Activated CD4-positive, alpha-beta T cell treated with anti-CD3 and anti-CD28 coated beads for 48 hours (primary cell): ENCODE data around the gene ITLN2.
"Not testable (repeated sequence)": the region's sequence is repeated elsewhere in the genome, so short reads cannot be mapped to it uniquely, and the experiment has no call there.

Experiments
- DNase-seq: peaks from one replicate; pipeline ENCODE4 v3.0.0-alpha.2; 2020

Gene ITLN2

DNA sequence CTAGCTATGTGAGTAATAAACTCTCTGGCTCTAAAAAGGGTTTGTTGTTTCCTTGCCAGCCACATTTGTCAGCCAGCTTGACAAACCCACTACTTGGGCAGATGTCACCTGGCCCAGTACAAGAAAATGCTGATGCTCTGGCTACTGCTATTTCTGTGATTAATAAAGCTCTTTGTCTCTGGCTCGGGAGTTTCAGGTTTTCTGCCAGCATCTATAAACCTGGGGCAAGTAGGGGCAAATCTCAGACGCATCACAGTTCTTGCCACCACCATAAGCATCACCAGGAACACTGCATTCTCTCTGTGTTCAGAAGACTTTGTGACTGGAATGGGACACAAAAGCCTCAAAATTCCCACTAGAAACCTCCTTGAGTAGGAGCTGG lies 2.5 kb downstream of the ITLN2 start:
- DNase-seq, result no peak

DNA sequence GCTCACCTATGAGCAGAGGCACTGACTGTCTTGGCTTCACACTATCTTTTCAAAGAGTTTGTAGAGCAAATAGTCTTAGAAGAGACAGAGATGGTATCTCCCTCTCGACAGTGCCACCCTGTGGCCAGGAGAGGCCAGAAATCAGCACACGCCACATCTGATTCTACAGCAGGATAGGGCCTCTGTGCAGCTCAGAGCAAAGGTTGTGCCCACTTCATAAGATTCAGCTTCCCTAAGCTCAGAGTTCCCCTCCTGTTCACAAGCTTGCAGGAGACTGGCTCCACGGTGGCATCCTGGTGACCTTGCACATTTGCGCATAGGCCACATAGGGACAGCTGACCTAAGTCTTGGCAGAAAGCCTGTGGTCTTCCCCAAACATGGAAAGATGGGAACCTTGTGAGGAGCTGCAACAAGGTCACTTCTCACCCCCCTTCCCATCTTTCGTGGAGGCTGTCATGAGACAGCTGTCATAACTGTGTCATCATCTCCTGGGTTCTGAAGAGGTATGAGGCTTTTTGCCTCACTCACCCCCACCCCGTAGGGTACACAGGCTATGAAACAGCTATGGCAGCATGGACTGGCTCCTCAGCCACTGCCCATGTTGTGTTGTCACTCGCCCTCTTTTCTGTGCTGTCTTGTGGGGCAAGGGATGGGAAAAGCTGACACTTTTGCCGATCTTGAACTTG lies 3.0 kb downstream of the ITLN2 start:
- peak; percentile 82 for DNase-seq

DNA sequence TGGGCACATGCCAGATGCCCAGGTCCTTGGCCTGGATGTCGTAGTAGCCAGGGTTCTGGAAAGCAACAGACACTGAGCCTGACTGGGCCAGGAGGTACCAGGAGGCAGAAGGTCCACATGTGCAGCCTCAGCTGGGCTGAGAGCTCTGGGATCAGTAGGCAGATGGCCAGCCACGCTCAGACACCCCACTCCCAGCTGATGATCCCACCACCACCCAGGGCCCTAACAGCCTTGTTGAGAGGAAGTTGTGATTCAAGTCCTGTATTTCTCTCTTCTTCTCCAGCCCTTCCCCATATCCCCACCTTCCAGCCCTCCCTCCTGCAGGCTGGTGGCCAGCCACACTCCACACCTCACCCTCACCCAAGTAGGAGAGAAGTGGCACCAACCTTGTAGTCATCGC lies 4.0 kb downstream of the ITLN2 start:
- no peak for DNase-seq

DNA sequence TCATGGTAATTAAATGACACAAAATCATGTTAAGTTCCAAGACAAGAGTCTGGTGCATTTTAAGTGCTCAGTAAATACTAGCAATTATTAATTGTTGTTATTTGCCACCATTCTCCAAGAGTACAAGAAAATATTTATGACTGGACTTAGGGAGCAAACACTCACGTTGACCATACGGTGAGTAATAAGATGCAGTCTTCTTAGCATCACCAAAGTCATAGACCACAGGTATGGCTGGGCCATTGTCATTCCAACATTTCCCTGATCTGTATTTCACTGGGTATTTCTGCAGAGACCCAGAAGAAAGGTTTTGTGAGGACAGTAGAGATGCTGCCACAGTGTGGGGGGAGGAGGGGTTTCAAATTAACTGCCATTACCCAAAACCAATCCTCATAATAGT lies 4.7 kb downstream of the ITLN2 start:
- DNase-seq, result no peak

DNA sequence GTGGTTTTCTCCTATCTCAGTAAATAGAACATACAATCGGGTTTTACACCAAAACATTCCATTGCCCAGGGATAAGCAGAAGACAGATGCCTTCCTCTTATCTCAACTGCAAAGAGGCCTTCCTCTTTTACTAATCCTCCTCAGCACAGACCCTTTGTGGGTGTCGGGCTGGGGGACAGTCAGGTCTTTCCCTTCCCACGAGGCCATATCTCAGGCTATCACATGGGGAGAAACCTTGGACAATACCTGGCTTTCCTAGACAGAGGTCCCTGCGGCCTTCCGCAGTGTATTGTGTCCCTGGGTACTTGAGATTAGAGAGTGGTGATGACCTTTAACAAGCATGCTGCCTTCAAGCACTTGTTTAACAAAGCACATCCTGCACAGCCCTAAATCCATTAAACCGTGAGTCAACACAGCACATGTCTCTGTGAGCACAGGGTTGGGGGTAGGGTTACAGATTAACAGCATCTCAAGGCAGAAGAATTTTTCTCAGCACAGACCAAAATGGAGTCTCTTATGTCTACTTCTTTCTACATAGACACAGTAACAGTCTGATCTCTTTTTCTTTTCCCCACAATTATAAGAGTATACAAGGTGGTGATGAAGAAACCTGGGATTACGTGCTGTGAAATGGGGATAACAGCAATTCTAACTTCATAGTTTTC lies 5.3 kb downstream of the ITLN2 start:
- DNase-seq, result not testable (repeated sequence)

DNA sequence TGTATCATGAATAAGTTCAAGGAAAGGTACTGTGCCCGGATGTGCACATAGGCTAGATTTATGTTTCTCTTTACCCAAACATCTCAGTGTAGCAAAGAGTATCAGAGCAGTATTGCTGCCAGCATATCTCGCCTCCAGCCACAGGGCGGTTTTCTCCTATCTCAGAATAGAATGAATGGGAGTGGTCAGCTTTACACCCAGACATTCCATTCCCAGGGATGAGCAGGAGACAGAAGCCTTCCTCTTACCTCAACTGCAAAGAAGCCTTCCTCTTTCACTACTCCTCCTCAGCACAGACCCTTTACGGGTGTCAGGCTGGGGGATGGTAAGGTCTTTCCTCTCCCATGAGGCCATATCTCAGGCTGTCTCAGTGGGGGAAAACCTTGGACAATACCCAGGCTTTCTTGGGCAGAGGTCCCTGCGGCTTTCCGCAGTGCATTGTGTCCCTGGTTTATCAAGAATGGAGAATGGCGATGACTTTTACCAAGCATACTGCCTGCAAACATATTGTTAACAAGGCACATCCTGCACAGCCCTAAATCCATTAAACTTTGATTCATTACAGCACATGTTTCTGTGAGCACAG lies 7.3 kb downstream of the ITLN2 start:
- not testable (repeated sequence) for DNase-seq

DNA sequence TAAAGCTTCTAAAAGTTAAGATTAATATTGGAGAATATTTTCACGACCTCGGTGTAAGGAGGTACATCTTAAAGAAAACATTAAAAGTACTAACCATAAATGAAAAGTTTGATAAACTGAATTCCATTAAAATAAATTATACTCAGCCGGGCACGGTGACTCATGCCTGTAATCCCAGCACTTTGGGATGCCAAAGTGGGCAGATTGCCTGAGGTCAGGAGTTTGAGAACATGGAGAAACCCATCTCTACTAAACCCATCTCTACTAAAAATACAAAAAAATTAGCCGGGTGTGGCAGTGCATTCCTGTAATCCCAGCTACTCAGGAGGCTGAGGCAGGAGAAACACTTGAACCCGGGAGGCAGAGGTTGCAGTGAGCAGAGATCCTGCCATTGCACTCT lies 8.7 kb downstream of the ITLN2 start:
- not testable (repeated sequence) for DNase-seq

DNA sequence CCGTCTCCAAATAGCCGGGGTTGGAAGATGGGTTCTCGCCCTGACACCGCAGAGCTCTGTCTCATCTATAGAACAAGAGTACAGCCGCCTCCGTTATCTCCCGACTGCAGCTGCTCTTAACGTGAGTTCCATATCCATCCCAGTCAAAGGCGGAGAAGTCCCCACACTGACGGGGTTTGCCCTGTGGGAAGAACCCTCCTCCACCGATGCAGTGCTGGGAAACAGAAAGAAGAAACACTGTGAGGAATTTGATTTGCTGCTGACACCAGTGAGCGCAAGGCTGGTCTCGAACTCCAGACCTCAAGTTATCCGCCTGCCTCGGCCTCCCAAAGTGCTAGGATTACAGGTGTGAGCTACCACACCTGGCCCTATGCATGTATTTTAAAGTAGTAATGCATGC lies 9.5 kb downstream of the ITLN2 start:
- DNase-seq, result no peak

DNA sequence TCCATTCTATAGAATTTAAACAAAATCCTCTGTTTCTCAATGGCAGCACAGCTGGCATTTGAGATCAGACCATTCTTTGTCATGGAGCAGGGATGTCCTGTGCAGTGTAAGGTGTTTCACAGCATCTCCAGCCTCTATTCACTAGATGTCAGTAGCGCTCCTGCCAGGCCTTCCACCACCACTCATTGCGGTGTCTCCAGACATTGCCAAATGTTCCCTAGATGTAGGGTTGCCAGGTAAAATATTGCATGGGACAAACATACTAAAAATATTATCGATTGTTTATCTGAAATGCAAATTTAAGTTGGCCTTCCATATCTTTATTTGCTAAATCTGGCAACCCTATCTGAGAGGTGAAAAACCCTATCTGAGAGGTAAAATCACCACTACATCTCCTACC lies 11.7 kb downstream of the ITLN2 start:
- DNase-seq, result no peak

DNA sequence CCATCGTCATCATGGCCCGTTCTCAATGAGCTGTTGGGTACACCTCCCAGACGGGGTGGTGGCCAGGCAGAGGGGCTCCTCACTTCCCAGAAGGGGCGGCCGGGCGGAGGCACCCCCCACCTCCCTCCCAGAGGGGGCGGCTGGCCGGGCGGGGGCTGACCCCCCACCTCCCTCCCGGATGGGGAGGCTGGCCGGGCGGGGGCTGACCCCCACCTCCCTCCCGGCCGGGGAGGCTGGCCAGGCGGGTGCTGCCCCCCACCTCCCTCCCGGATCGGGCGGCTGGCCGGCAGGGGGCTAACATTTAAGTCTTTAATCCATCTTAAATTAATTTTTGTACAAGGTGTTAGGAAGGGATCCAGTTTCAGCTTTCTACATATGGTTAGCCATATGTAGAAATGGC lies 17.9 kb downstream of the ITLN2 start:
- not testable (repeated sequence) for DNase-seq

DNA sequence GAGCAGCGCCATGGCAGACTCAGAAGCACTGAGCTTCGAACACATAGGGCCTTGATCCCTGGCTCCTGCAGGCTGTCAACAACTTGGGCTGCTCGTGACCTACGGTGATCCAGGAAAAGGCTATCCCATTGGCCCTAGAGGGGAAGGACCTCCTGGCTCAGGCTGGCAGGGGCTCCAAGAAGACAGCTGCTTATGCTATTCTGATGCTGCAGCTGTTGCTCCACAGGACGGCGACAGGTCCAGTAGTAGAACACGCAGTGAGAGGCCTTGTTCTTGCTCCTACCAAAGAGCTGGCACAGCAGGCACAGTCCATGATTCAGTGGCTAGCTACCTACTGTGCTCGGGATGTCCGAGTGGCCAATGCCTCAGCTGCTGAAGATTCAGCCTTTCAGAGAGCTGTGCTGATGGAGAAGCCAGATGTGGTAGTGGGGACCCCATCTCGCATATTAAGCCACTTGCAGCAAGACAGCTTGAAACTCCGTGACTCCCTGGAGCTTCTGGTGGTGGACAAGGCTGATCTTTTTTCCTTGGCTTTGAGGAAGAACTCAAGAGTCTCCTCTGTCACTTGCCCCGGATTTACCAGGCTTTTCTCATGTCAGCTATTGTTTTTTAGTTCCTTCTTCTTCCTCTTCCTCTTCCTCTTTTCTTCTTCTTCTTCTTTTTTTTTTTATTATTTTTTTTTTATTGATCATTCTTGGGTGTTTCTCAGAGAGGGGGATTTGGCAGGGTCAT lies 18.9 kb downstream of the ITLN2 start:
- DNase-seq, result no peak

DNA sequence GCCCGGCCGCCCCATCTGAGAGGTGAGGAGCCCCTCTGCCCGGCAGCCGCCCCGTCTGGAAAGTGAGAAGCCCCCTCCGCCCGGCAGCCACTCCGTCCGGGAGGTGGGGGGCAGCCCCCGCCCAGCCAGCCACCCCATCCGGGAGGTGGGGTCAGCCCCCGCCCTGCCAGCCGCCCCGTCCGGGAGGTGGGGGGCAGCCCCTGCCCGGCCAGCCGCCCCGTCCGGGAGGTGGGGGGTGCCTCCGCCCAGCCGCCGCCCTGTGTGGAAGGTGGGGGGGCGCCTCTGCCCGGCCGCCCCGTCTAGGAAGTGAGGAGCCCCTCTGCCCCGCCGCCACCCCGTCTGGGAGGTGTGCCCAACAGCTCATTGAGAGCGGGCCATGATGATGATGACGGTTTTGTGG lies 21.3 kb downstream of the ITLN2 start:
- not testable (repeated sequence) for DNase-seq

DNA sequence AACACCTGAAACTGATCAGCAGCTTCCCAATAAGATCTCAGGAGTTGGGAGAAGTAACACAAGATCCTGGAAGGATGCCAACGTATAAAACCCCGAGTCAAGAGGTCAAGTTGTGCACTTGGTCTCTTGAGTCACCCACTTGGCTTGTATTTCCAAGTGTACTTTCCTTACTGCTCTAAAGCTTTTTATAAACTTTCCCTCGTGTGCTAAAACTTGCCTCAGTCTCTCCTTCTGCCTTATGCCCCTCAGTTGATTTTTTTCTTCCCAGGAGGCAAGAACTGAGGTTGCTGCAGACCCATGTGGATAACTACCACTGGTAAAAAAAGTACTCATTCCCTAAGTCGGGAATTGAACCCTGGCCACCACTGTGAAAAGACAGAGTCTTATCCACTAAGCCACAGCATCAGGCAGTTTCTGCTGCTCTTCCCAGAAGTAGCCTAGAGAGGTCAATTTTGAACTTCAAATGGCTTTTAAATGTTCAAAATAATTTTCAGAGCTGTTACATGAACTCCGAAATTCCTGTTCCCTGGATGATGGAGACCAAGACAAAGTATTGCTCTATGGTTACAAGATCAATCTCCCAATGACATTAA lies 28.9 kb downstream of the ITLN2 start:
- no peak for DNase-seq

DNA sequence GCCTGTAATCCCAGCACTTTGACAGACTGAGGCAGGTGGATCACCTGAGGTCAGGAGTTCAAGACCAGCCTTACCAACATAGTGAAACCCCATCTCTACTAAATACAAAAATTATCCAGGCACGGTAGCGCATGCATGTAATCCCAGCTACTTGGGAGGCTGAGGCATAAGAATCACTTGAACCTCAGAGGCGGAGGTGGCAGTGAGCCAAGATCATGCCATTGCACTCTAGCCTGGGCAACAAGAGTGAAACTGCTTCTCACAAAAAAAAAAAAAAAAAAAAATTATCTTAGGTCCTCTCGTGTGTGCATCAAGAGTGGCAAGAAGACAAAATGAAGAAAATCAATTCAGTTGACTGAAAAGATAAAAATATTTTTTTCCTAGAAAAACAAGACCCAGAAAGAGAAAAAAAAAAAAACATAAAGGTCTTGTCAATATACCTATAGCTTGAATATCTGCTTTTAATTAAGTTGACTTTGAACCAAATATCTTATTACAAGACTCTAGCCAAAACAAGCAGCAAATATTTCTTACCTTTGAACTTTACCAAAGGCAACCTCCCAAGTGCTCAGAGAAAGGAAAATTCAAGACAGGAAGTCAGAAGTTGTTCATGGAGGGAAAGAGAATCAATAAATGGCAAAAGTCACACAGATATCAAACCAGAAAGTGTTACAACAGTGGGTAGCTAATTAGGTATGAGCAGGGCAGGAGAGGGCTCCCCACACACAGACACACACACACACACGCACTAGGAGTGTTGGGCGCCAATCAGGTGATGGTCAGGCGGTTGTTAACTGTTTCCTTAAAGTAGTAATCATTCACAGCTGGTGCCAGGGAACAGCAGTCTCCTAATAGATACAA lies 29.6 kb downstream of the ITLN2 start:
- no peak for DNase-seq

DNA sequence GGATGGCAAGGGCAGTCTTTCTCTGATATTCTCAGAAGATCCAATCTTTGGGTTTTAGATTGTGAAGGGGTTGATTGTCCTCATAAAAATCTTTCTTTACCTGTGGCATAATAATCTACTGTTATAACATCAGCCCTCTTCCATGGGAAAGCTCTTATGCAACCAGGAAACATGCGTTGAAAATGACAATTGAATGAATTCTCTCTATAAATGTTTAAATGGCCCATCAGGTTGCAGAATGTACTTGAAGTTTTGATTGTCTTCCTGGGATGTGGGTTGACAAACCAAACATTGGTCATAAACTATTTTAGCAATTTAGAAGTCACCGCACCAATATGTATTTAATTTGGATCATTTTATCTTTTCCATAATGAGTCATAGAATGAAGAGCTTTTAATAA lies 37.9 kb downstream of the ITLN2 start:
- no peak for DNase-seq

DNA sequence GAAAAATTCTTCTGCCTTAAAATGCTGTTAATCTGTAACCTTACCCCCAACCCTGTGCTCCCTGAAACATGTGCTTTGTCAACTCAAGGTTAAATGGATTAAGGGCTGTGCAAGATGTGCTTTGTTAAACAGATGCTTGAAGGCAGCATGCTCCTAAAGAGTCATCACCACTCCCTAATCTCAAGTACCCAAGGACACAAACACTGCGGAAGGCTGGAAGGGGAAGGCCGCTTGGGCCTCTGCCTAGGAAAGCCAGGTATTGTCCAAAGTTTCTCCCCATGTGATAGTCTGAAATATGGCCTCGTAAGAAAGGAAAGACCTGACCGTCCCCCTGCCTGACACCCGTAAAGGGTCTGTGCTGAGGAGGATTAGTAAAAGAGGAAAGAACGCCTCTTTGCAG lies 41.4 kb downstream of the ITLN2 start:
- not testable (repeated sequence) for DNase-seq

DNA sequence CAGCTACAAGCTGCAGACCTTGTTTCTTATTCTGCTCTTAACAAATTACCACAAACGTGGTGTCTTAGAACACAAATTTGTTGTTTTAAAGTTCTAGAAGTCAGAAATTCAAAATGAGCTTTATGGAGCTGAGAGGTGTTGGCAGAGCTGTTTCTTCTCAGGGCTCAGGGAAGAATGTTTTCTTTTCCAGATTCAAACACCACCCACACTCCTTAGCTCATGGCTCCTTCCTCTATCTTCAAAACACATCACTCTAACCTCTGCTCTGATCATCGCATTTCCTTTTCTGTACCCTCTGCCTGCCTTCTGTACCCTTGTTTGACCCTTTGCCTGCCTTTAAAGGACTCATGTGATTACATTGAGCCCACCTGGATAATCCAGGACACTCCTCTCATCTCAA lies 42.7 kb downstream of the ITLN2 start:
- DNase-seq, result no peak

DNA sequence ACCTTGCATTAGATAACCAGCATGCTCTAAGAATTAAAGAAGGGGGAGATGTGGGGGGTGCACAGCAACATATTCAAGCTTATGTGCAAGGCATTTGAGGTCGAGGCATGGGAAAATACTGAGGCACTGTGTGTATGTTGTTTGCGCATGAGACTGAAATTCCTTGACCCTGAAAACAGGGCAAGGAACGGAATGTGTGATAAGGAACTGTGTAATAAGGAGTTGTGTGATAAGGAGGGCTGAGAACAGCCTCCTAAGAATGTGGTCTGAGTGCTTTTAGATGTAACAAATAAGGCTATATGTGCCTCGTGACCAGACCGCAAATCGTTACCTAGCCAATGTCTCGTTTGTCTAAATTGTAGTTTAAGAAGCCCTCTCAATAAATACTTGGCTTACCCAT lies 43.2 kb downstream of the ITLN2 start:
- DNase-seq, result no peak

DNA sequence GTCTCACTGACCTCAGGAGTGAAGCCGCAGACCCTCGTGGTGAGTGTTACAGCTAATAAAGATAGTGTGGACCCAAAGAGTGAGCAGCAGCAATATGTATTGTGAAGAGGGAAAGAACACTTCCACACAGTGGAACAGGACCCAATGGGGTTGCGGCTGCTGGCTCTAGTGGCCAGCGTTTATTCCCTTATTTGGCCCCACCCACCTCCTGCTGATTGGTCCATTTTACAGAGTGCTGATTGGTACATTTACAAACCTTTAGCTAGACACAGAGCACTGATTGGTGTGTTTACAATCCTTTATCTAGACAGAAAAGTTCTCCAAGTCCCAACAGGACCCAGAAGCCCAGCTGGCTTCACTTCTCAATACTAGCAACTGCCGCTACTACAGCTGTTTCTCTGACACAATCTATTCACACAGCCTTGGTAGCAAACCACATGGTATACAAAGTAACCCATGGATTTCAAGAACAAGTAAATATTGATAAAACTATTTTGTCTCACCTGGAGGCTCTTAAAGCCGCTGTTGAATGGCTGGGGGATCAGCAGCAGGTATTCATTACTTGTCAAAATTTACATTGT lies 44.3 kb downstream of the ITLN2 start:
- DNase-seq, result no peak

DNA sequence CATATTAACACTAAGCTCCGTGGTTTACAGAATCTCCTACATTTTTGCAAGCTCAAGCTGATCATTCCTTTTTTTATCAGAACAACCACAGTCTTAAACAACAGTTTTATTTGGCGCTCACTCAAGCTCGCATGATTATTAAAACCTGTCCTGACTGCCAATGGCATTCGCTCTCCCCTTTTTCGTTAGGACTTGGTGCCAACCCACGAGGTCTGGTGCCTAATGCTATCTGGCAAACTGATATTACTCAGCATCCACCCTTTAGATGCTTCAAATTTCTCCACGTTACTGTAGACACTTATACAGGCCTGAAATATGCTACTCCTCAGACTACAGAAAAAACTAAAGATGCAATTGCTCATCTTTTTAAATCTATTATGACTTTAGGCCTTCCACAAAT lies 46.6 kb downstream of the ITLN2 start:
- DNase-seq, result no peak

DNA sequence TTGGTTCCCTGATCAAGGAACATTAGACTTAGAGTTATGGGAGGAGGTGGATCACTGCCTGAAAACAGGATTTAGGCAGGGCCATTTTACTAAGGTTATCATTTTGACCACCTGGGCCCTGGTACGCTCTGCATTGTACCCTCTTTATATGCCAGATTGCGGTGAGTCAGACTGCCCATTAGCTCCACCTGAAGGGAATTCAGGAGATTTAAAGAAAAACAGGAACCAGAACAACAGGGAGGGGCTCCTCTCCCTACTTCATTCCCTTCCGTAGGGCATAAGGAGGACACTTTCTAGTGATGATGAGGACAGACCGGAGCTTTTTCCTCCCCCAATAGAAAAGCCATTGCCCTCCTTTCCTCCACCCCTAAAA lies 49.0 kb downstream of the ITLN2 start:
- no peak for DNase-seq
